Astrocyte (in vitro differentiated cells and primary cell): ENCODE data around the gene NUCB2. TPM values are rescaled to one million over a fixed set of nuclear protein-coding genes. Genes with fewer than 3 reads are reported as not detected.

Experiments used
- DNase-seq: peaks from one replicate; pipeline ENCODE4 v3.0.0-alpha.2; 2010; ENCODE audit warnings: low read depth
- FAIRE-seq: peaks from 2 replicates; lab custom pipeline; 2011; peaks lifted over from hg19 to GRCh38; lab: Jason Lieb, UNC
- H2AFZ ChIP-seq: 2 replicates; pipeline ENCODE4 v1.6.0; 2012; ENCODE audit warnings: low read depth, low read length, inconsistent platforms
- H3K27ac ChIP-seq: 2 replicates; pipeline ENCODE4 v1.5.1; 2011; ENCODE audit warnings: low read depth, low read length, inconsistent platforms
- H3K27me3 ChIP-seq: 2 replicates; pipeline ENCODE4 v1.6.0; 2011; ENCODE audit warnings: low read length, inconsistent platforms; ENCODE audit not compliant: insufficient read depth
- H3K36me3 ChIP-seq: 2 replicates; pipeline ENCODE4 v1.5.1; 2011; ENCODE audit warnings: low read length, inconsistent platforms; ENCODE audit not compliant: insufficient read depth
- H3K4me1 ChIP-seq: 2 replicates; pipeline ENCODE4 v1.5.1; 2011; ENCODE audit warnings: low read length, inconsistent platforms; ENCODE audit not compliant: insufficient read depth
- H3K4me2 ChIP-seq: 2 replicates; pipeline ENCODE4 v1.6.0; 2012; ENCODE audit warnings: low read length, inconsistent platforms
- H3K4me3 ChIP-seq: 2 replicates; pipeline ENCODE4 v1.5.1; 2011; ENCODE audit warnings: low read depth, mild to moderate bottlenecking, low read length, inconsistent platforms; ENCODE audit not compliant: insufficient read depth
- H3K79me2 ChIP-seq: 2 replicates; pipeline ENCODE4 v1.6.0; 2012; ENCODE audit warnings: mild to moderate bottlenecking, low read length, inconsistent platforms; ENCODE audit not compliant: insufficient read depth
- H3K9ac ChIP-seq: 2 replicates; pipeline ENCODE4 v1.6.0; 2012; ENCODE audit warnings: mild to moderate bottlenecking, low read length, inconsistent platforms
- H3K9me3 ChIP-seq: 2 replicates; pipeline ENCODE4 v1.5.1; 2012; ENCODE audit warnings: low read depth, mild to moderate bottlenecking, low read length, inconsistent platforms; ENCODE audit not compliant: insufficient read depth
- H4K20me1 ChIP-seq: 2 replicates; pipeline ENCODE4 v1.6.0; 2012; ENCODE audit warnings: low read length, inconsistent platforms; ENCODE audit not compliant: insufficient read depth
- H3K27ac Mint-ChIP-seq: one replicate; pipeline ENCODE4 v1.8.0; 2021; ENCODE audit warnings: mild to moderate bottlenecking, mixed read lengths; ENCODE audit not compliant: unreplicated experiment
- H3K27me3 Mint-ChIP-seq: one replicate; pipeline ENCODE4 v1.8.0; 2021; ENCODE audit warnings: low read depth, mixed read lengths; ENCODE audit not compliant: unreplicated experiment
- H3K36me3 Mint-ChIP-seq: one replicate; pipeline ENCODE4 v1.8.0; 2021; ENCODE audit warnings: low read depth, mixed read lengths; ENCODE audit not compliant: unreplicated experiment
- H3K4me1 Mint-ChIP-seq: one replicate; pipeline ENCODE4 v1.8.0; 2021; ENCODE audit warnings: low read depth, mixed read lengths; ENCODE audit not compliant: unreplicated experiment
- H3K4me3 Mint-ChIP-seq: one replicate; pipeline ENCODE4 v1.8.0; 2021; ENCODE audit warnings: mild to moderate bottlenecking, moderate library complexity, mixed read lengths; ENCODE audit not compliant: unreplicated experiment
- H3K9me3 Mint-ChIP-seq: one replicate; pipeline ENCODE4 v1.8.0; 2021; ENCODE audit warnings: mild to moderate bottlenecking, mixed read lengths; ENCODE audit not compliant: unreplicated experiment
- EZH2 ChIP-seq: IDR thresholded peaks from 2 replicates; pipeline ENCODE4 v1.6.1; 2012; ENCODE audit warnings: mild to moderate bottlenecking, low read length, inconsistent platforms; ENCODE audit not compliant: insufficient read depth
- total RNA-seq: library from RNA; stranded (reverse); gene quantifications from 2 replicates; pipeline ENCODE4 v1.2.1, GENCODE V29; 2021
- TF ChIP-seq, protein P1 (sequence below): IDR thresholded peaks from 2 replicates; pipeline ENCODE4 v1.5.1; 2011; ENCODE audit warnings: low read depth, mild to moderate bottlenecking, inconsistent platforms, low read length, moderate library complexity; ENCODE audit not compliant: insufficient read depth

Gene NUCB2
- total RNA-seq, 1 donor from 2014 or later = 71.2 TPM

DNA sequence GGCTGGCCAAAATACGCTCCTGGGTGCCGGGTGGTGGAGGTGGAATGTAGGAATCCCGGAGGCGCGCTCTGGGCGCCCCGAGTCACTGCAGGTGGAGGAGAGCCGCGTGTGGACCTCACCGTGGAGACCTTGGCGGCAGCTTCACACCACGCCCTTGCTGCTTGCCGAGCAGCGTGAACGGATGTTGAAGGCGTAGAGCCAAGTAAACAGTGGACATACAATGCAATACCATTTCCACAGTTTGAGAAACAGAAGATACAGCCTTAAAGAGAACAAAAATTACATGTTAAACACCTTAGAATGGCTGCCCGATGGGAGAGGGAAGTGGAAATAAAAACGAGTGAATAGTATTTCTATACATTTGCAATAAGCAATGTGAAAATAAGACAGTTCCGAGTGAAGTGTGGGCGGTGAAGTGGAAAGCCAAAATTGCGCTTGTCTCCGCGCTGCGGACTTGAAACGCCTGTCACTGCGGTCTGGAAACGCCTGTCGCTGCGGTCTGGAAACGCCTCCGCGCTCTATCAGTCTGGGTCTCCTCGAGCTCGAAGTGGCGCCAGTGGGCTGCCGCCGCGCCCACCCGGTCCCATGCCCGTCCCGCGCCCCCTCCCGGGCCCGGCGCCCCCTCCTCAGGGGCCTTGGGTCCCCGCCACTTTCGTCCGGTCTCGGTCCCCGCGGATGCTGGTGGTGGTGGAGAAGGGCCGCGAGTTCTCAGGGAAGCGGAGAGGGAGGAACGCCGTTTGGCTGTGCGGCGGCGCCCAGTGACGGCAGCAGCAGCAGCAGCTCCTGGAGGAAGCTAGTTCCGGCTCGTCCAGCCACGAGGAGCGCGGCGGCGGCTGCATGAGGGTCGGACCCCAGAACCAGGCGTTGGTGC lies 76.6 kb downstream of the NUCB2 start:
- H3K27me3 Mint-ChIP-seq = peaks cover 16% of the 10 kb centered on the region
- H3K9ac ChIP-seq = peak overlapping the region; percentile 65

DNA sequence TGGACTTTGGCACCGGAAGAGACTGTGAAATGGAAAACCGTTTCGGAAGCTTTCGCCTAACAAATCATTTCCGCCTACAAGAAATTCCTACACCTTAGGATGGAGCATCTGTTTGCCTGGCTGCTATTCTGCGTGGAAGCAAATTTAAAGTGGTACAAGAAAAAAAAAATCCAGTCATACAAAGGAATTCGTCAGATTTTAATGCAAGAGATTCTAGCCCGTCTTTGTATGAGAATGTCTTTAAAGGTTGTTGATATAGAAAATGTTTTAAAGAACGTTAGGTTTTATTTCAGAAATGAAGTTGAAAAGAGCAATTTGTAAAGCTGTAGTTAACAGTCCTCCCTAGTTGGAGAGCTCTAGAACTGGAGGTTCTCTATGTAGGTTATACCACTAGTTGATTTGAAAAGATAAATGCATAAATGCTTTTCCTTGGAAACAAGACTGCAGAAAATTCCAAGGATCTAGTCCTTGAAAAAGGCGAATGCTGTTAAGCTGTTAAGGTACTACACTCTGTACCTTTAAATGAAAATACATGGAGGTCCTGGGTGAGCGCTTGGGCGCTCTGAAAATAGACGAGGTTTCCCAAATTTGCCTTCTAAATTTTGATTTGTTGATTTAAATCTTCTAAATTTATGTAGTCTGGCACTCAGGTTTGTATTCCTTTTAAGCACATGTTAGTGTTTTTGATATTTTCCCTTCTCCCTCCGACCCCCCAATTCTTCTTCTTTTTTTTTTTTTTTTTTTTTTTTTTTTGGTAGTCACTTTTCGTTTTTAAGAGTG lies 77.5 kb downstream of the NUCB2 start:
- H4K20me1 ChIP-seq = no peaks in the 10 kb centered on the region
- no peaks in the 10 kb centered on the region for H3K9me3 ChIP-seq
- no peaks in the 10 kb centered on the region for H3K79me2 ChIP-seq
- H3K4me2 ChIP-seq = peak overlapping the region; percentile 93
- H3K9ac ChIP-seq = peak overlapping the region; percentile 65
- H3K36me3 ChIP-seq = no peaks in the 10 kb centered on the region
- H3K4me1 ChIP-seq = peaks cover 20% of the 10 kb centered on the region
- H3K27ac Mint-ChIP-seq = peak overlapping the region; percentile 90
- peaks cover 16% of the 10 kb centered on the region for H3K27me3 Mint-ChIP-seq
- peak overlapping the region; percentile 72 for H3K4me3 ChIP-seq
- peak overlapping the region; percentile 45 for H3K27ac ChIP-seq
- DNase-seq = no peak
- H3K4me3 Mint-ChIP-seq = peak overlapping the region; percentile 85
- H2AFZ ChIP-seq = peak overlapping the region; percentile 28
- peaks cover under 1% of the 10 kb centered on the region for H3K9me3 Mint-ChIP-seq
- peaks cover 6% of the 10 kb centered on the region for H3K36me3 Mint-ChIP-seq
- no peaks in the 10 kb centered on the region for H3K27me3 ChIP-seq
- TF ChIP-seq, protein P1, sequence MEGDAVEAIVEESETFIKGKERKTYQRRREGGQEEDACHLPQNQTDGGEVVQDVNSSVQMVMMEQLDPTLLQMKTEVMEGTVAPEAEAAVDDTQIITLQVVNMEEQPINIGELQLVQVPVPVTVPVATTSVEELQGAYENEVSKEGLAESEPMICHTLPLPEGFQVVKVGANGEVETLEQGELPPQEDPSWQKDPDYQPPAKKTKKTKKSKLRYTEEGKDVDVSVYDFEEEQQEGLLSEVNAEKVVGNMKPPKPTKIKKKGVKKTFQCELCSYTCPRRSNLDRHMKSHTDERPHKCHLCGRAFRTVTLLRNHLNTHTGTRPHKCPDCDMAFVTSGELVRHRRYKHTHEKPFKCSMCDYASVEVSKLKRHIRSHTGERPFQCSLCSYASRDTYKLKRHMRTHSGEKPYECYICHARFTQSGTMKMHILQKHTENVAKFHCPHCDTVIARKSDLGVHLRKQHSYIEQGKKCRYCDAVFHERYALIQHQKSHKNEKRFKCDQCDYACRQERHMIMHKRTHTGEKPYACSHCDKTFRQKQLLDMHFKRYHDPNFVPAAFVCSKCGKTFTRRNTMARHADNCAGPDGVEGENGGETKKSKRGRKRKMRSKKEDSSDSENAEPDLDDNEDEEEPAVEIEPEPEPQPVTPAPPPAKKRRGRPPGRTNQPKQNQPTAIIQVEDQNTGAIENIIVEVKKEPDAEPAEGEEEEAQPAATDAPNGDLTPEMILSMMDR = no peak
- no peak for TF ChIP-seq EZH2
- FAIRE-seq = no peak
- peaks cover 5% of the 10 kb centered on the region for H3K4me1 Mint-ChIP-seq

More for the DNA sequence above, 76.6 kb downstream of the NUCB2 start:
- H3K9me3 Mint-ChIP-seq = peaks cover 1% of the 10 kb centered on the region
- Histone ChIP-seq H3K36me3 (no peaks in the 10 kb centered on the region), H4K20me1 (no peaks in the 10 kb centered on the region), H3K4me3 (peak overlapping the region; percentile 72), H3K4me1 (peaks cover 20% of the 10 kb centered on the region), H3K4me2 (peak overlapping the region; percentile 93), H3K27me3 (no peaks in the 10 kb centered on the region), H3K27ac (peak overlapping the region; percentile 45), H3K9me3 (no peaks in the 10 kb centered on the region), H3K79me2 (no peaks in the 10 kb centered on the region), H2AFZ (peak overlapping the region; percentile 28)
- peak overlapping the region; percentile 85 for H3K4me3 Mint-ChIP-seq
- DNase-seq (peak; percentile 77), FAIRE-seq (no peak)
- peak overlapping the region; percentile 90 for H3K27ac Mint-ChIP-seq
- H3K4me1 Mint-ChIP-seq = peaks cover 5% of the 10 kb centered on the region
- no peak for TF ChIP-seq EZH2
- TF ChIP-seq, protein P1 = no peak
- peaks cover 5% of the 10 kb centered on the region for H3K36me3 Mint-ChIP-seq
